ENCODE results near the gene FOXC1. TPM values are rescaled to one million over a fixed set of nuclear protein-coding genes. Genes with fewer than 3 reads are reported as not detected.

Gene FOXC1
- total RNA-seq, 1 experiment from 2014 or later, result 40.7 TPM

GRCh38 chr6:1636971-1637871 lies 27.5 kb downstream of the FOXC1 start:
- Histone ChIP-seq H3K4me1 (ENCODE audit: control insufficient read depth in 1 of 2, insufficient read depth in 2 of 2, low read length in 2 of 2) (peaks cover 35 to 43% of the 10 kb centered on the region in 2 experiments), H4K20me1 (ENCODE audit: insufficient read depth) (no peaks in the 10 kb centered on the region), H3K27me3 (ENCODE audit: insufficient read depth, low read length) (no peaks in the 10 kb centered on the region), H3K9me3 (ENCODE audit: control insufficient read depth in 1 of 2, insufficient read depth in 1 of 2, low read depth in 1 of 2, low read length in 2 of 2) (no peaks in the 10 kb centered on the region), H3K27ac (ENCODE audit: low read depth, low read length) (peak overlapping the region; percentile 55), H3K4me3 (replicated peaks in 1 of 2; ENCODE audit: low read depth in 1 of 2, low read length in 2 of 2) (no peak overlapping the region), H3K9ac (ENCODE audit: low read length) (peak overlapping the region; percentile 17; the same call in 1 of the 2 replicates), H3K79me2 (ENCODE audit: insufficient read depth, low read length) (no peaks in the 10 kb centered on the region), H2AFZ (ENCODE audit: low read depth, low read length, poor library complexity, severe bottlenecking) (no peak overlapping the region), H3K9me2 (ENCODE audit: insufficient read depth) (no peaks in the 10 kb centered on the region), H3K36me3 (ENCODE audit: control insufficient read depth in 1 of 2, insufficient read depth in 2 of 2, low read length in 2 of 2) (no peaks in the 10 kb centered on the region), H3K4me2 (ENCODE audit: low read length) (peak overlapping the region; percentile 43)
- intact Hi-C loops (cut with micrococcal nuclease), result no loop called here
- ChIA-PET RAD21 (ENCODE audit: low non-redundant PET in 1 of 2, low total read pairs in 2 of 2, uncharacterized antibody in 2 of 2, unreplicated experiment in 2 of 2) (no interaction called here), CTCF (no interaction called here), POLR2A (no interaction called here)
- BruUV-seq (replicated peaks), result no TSS peak
- peak; percentile 63; the same call in 1 of the 2 replicates for TF ChIP-seq MAX (IDR thresholded peaks at IDR 0.05)
- TF ChIP-seq ZFX (IDR thresholded peaks at IDR 0.05), result no peak; the same call in 1 of the 2 replicates
- TF ChIP-seq FOSL1 (IDR thresholded peaks at IDR 0.05; ENCODE audit: low read depth), result no peak
- ATAC-seq (peak; percentile 60), DNase-seq (ENCODE audit: low read depth, low spot score) (no peak)

GRCh38 chr6:1639430-1639829 lies 29.7 kb downstream of the FOXC1 start:
- intact Hi-C loops (cut with micrococcal nuclease), result no loop called here
- Histone ChIP-seq H4K20me1 (ENCODE audit: insufficient read depth) (no peaks in the 10 kb centered on the region), H2AFZ (ENCODE audit: low read depth, low read length, poor library complexity, severe bottlenecking) (no peak overlapping the region), H3K9me3 (ENCODE audit: control insufficient read depth in 1 of 2, insufficient read depth in 1 of 2, low read depth in 1 of 2, low read length in 2 of 2) (no peaks in the 10 kb centered on the region), H3K79me2 (ENCODE audit: insufficient read depth, low read length) (no peaks in the 10 kb centered on the region), H3K36me3 (ENCODE audit: control insufficient read depth in 1 of 2, insufficient read depth in 2 of 2, low read length in 2 of 2) (no peaks in the 10 kb centered on the region), H3K9me2 (ENCODE audit: insufficient read depth) (no peaks in the 10 kb centered on the region), H3K4me1 (ENCODE audit: control insufficient read depth in 1 of 2, insufficient read depth in 2 of 2, low read length in 2 of 2) (peaks cover 31 to 40% of the 10 kb centered on the region in 2 experiments), H3K4me2 (ENCODE audit: low read length) (no peak overlapping the region), H3K4me3 (replicated peaks in 1 of 2; ENCODE audit: low read depth in 1 of 2, low read length in 2 of 2) (no peak overlapping the region), H3K27ac (ENCODE audit: low read depth, low read length) (no peak overlapping the region), H3K9ac (ENCODE audit: low read length) (no peak overlapping the region), H3K27me3 (ENCODE audit: insufficient read depth, low read length) (no peaks in the 10 kb centered on the region)
- no peak for ATAC-seq
- CTCF ChIA-PET, result no interaction called here
- POLR2A ChIA-PET, result no interaction called here
- no peak for DNase-seq (ENCODE audit: low read depth, low spot score)
- RAD21 ChIA-PET (ENCODE audit: low non-redundant PET in 1 of 2, low total read pairs in 2 of 2, uncharacterized antibody in 2 of 2, unreplicated experiment in 2 of 2), result no interaction called here
- BruUV-seq (replicated peaks), result no TSS peak
- no peak for TF ChIP-seq ZNF274 (IDR thresholded peaks at IDR 0.05; ENCODE audit: low read depth, low read length)
- TF ChIP-seq ZBTB33 (IDR thresholded peaks at IDR 0.05; ENCODE audit: extremely low read depth, insufficient replicate concordance, low read length), result no peak
- TF ChIP-seq CBX3 (IDR thresholded peaks at IDR 0.05; ENCODE audit: low read depth), result no peak
- no peak for TF ChIP-seq ATF3 (IDR thresholded peaks at IDR 0.05)
- TF ChIP-seq POLR2AphosphoS5 (IDR thresholded peaks at IDR 0.05; ENCODE audit: low read depth, low read length), result no peak
- TF ChIP-seq SP1 (IDR thresholded peaks at IDR 0.05; ENCODE audit: low read depth), result no peak
- TF ChIP-seq EZH2phosphoT487 (IDR thresholded peaks at IDR 0.05; ENCODE audit: borderline replicate concordance), result no peak
- TF ChIP-seq YY1 (IDR thresholded peaks at IDR 0.05; ENCODE audit: extremely low read depth, insufficient replicate concordance, low read depth, low read length), result no peak
- TF ChIP-seq POLR2A (IDR thresholded peaks at IDR 0.05; ENCODE audit: borderline replicate concordance, extremely low read depth, insufficient read depth, insufficient read length), result no peak
- TF ChIP-seq ZFX (IDR thresholded peaks at IDR 0.05), result no peak
- no peak for TF ChIP-seq FOSL1 (IDR thresholded peaks at IDR 0.05; ENCODE audit: low read depth)
- TF ChIP-seq CTCF (IDR thresholded peaks at IDR 0.05 in 2 of 3, conservative IDR thresholded peaks at IDR 0.05 in 1 of 3; ENCODE audit: borderline replicate concordance in 1 of 3, insufficient read depth in 1 of 3, low read depth in 2 of 3, low read length in 2 of 3), result no peak

Data from HCT116 (cell line).